Myocyte (in vitro differentiated cells): Measurements from ENCODE around the gene SLAMF1. TPM values are rescaled to one million over a fixed set of nuclear protein-coding genes. Genes with fewer than 3 reads are reported as not detected.

Experiments
- DNase-seq: peaks from one replicate; pipeline ENCODE4 v3.0.0-alpha.2; 2012; ENCODE audit warnings: low read depth
- total RNA-seq: library from RNA; depleted of rRNA; stranded (reverse); fragments of >200 nt; gene quantifications from 2 replicates; pipeline ENCODE4 v1.2.3, GENCODE V29; 2014

SLAMF1 gene
- total RNA-seq, 1 donor from 2014 or later = not detected

DNA sequence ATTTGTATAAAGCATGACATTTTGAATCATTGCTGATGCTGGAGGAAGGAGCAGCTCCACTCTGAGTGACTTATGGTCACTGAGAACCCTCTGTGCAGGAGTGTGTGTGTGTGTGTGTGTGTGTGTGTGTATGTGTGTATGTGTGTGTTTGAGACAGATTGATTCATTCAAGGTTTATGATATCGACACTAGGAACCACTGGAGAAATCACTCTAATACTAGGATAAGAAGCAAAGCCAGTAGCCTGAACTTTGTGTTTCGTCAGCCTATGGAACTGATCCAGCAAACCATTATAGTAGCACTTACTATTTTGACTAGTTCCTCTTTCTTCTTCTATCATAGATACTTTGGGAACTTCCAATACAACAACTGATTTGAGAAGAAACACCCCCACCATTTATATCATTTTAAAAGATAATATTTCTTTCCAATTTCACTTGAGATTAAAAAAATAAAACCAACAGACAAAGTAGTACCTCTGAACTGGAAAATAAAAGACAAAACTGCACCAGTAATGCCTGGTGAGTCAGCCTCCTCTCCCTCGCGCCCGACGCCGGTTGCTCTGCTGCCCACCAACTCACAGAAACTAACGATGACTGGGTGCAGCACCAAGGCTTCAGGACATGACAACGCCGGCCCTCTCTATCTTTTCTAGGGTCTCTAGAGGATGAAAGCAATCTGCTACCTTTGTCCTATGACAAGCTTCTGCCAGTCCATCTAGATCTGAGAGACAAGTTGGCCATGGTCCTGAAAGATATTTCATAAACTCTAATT is 20.9 kb downstream of the SLAMF1 start:
- DNase-seq = no peak

GRCh38 chr1:160625321-160625720 is 21.5 kb downstream of the SLAMF1 start:
- DNase-seq = no peak

GRCh38 chr1:160624464-160624863 is 22.4 kb downstream of the SLAMF1 start:
- no peak for DNase-seq

- no peak for DNase-seq
Observed at GRCh38 chr1:160623862-160624261, 23.0 kb downstream of the SLAMF1 start.

GRCh38 chr1:160623227-160623633 is 23.6 kb downstream of the SLAMF1 start:
- no peak for DNase-seq

- DNase-seq = no peak
Observed at GRCh38 chr1:160622501-160623226, 24.2 kb downstream of the SLAMF1 start.

- DNase-seq = no peak
Observed at GRCh38 chr1:160621633-160622413, 25.0 kb downstream of the SLAMF1 start.

DNA sequence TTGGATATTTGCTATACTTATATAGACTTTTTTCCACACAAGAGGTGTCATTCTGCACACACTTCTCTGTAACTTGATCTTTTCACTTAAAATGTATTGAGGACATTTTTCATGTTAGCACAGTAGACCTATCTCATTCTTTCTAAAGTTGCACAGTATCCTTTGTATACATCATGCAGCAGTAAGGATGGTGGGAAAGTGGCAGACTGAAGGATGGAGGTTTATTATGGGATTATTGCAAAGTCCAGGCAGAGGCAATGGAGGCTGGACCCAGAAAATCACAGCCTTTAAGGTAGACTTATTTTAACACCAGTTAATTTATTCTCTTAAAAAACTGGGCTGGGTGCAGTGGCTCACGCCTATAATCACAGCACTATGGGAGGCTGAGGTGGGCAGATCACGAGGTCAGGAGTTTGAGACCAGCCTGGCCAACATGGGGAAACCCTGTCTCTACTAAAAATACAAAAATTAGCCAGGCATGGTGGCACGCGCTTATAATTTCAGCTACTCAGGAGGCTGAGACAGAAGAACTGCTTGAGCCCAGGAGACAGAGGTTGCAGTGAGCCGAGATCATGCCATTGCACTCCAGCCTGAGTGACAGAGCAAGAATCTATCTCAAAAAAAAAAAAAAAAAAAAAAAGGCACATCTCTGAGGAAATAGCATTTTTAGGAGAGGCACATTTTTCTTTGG is 25.8 kb downstream of the SLAMF1 start:
- DNase-seq = no peak

DNA sequence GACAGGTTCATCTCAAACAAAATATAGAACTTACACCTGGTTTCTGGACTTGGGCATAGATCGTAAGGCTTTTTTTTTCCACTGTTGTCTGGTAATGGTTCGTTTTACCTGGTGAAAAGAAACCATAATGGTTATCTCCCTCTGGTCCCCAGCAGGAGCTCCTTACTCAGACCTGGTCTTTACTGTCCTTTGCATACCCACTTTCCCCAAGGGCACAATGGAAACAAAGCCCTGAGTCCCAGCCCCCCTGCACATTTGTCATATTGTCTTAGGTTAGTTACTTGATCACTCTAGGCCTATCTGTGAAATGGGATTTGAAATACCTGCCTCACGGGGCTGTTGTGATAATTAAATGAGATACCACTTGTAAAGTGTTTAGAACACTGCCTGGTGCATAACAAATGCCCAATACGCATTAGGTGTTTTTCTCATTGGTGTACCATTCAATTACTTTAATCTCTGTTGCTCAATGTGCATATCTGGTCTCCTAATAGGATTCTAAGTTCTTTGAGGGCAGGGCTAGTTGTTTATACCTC is 27.0 kb downstream of the SLAMF1 start:
- DNase-seq = no peak

DNA sequence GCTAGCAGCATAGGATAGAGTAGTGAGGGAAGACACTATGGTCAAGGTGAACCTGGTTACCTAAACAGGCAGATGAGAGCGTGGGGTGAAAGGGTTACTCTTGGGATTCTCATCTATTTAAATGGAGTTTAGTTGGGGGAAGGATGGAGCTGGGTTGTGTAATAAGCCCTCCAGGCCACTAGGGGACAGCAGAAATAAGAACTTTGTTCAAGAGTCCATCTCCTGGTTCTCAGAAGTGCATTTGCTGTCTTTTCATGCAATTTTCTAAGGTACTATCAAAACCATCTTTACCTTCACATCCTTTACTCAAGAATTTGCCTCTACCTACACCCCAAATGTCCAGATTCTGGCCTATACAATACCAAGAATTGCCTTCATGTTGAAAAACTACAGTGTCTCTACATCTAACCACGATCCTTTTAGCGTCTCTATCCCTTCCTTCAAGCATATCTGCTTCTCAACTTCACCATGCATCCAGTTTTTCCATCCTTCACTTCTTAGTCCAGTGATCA is 28.0 kb downstream of the SLAMF1 start:
- no peak for DNase-seq

- DNase-seq = no peak
Observed at GRCh38 chr1:160618327-160618726, 28.5 kb downstream of the SLAMF1 start.

- no peak for DNase-seq
Observed at GRCh38 chr1:160615660-160616059, 31.2 kb downstream of the SLAMF1 start.

DNA sequence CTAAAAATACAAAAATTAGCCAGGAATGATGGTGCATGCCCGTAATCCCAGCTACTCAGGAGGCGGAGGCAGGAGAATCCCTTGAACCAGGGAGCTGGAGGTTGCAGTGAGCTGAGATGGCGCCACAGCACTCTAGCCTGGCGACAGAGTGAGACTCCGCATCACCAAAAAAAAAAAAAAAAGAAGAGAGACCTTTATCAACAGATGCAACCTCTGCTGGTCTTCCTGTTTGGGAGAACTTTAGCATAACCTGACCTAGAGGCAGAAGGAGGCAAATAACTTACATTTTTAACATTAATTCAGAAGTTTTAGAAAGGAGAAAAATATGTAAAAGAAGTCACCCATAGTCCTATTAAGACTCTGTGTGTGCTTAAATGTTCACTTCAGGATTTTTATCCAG is 32.4 kb downstream of the SLAMF1 start:
- DNase-seq = no peak

GRCh38 chr1:160612613-160613218 is 34.1 kb downstream of the SLAMF1 start:
- no peak for DNase-seq

DNA sequence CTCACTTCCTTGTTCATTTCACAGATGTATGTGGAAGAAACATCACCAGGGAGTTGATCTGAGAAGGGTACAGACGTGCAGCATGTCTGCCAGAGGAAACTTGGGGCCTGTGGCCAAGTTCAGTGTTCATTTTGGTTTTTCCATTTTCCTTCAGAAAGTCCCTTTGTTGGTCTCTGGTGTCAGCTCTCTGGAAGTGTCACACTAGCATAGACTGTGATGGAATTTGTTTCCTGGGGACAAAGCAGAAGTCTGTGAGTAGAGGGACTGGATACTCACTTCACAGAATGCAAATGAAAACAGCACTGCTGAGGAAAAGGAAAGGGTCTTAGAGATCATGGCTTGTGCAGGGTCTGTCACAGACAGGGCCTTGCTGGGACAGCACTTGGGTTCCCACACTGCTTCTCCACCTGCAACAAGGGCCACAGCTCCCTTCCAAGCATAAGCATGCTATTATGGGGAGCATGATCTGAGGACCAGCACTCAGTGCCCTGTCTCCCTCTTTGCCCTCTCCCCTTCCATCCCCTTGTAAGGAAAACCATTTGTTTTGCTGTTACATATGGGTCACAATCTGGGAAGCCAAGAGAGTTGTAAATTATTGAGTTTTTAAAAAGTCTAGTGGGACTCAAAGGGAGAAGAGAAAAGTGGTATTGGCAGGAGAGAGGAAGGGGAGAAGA is 36.1 kb downstream of the SLAMF1 start:
- DNase-seq = no peak

DNA sequence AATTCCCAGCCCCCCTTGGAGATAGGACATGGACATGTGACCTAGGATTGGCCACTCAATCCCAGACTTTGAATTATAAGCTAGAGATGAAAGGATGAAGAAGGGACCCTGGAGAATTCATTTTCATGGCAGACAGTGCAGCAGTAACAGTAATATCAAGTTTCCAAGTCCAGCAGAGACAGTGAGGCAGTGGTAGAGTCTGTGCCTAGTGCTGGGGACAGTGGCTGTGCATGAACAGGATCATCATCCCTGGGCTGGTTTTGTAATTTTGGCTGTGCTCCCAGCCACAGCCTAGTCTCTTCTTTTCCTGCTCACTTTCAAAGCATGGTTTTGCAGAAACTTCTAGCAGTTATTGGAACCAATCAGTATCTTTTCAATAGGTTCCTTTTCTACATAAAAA is 37.9 kb downstream of the SLAMF1 start:
- DNase-seq = no peak

- DNase-seq = no peak
Observed at GRCh38 chr1:160608514-160608913, 38.3 kb downstream of the SLAMF1 start.

GRCh38 chr1:160608057-160608456 is 38.8 kb downstream of the SLAMF1 start:
- no peak for DNase-seq

- no peak for DNase-seq
Observed at GRCh38 chr1:160607672-160608032, 39.2 kb downstream of the SLAMF1 start.
